GM23338 (cell line): ENCODE measurements around the gene RFX4. TPM values are rescaled to one million over a fixed set of nuclear protein-coding genes. Genes with fewer than 3 reads are reported as not detected.

Experiments
- ATAC-seq: fragments of 200-7000 bp; cut with Tn5 transposase; 3 replicates; pipeline ENCODE4 v1.9.1; 2020
- DNase-seq: peaks from one replicate; pipeline ENCODE4 v3.0.0-alpha.2; 2015; ENCODE audit warnings: low spot score
- H2AFZ ChIP-seq: fragments of 200-600 bp; sonication (generic); 2 replicates; pipeline ENCODE4 v1.8.0; 2016; ENCODE audit warnings: antibody characterized with exemption, mild to moderate bottlenecking, moderate library complexity
- H3F3A ChIP-seq: fragments of 200-600 bp; sonication (generic); replicated peaks from 2 replicates; pipeline ENCODE4 v1.8.0; 2017; ENCODE audit warnings: antibody characterized with exemption, mixed run types, low read depth
- H3K27ac ChIP-seq: fragments of 200-600 bp; sonication (generic); 2 replicates; pipeline ENCODE4 v1.6.1; 2016; ENCODE audit warnings: low read depth
- H3K27me3 ChIP-seq: fragments of 200-600 bp; sonication (generic); 2 replicates; pipeline ENCODE4 v1.8.0; 2016; ENCODE audit warnings: mild to moderate bottlenecking, mixed run types, moderate library complexity; ENCODE audit not compliant: insufficient read depth
- H3K36me3 ChIP-seq: fragments of 200-600 bp; sonication (generic); 2 replicates; pipeline ENCODE4 v1.8.0; 2016; ENCODE audit warnings: mild to moderate bottlenecking; ENCODE audit not compliant: insufficient read depth
- H3K4me1 ChIP-seq: fragments of 200-600 bp; sonication (generic); 2 replicates; pipeline ENCODE4 v1.8.0; 2016; ENCODE audit warnings: mild to moderate bottlenecking, moderate library complexity; ENCODE audit not compliant: insufficient read depth
- H3K4me2 ChIP-seq: fragments of 200-600 bp; sonication (generic); 2 replicates; pipeline ENCODE4 v1.7.1; 2017; ENCODE audit warnings: mixed run types
- H3K4me3 ChIP-seq: fragments of 200-600 bp; sonication (generic); 2 replicates; pipeline ENCODE4 v1.6.1; 2016; ENCODE audit warnings: mixed run types
- H3K79me2 ChIP-seq: fragments of 200-600 bp; sonication (generic); replicated peaks from 2 replicates; pipeline ENCODE4 v1.8.0; 2017; ENCODE audit warnings: mild to moderate bottlenecking; ENCODE audit not compliant: insufficient read depth
- H3K9me2 ChIP-seq: fragments of 200-600 bp; sonication (generic); 2 replicates; pipeline ENCODE4 v1.8.0; 2017; ENCODE audit not compliant: insufficient read depth
- H4K20me1 ChIP-seq: fragments of 200-600 bp; sonication (generic); replicated peaks from 2 replicates; pipeline ENCODE4 v1.8.0; 2017; ENCODE audit warnings: mild to moderate bottlenecking; ENCODE audit not compliant: insufficient read depth
- H3K27ac Mint-ChIP-seq: 2 replicates; pipeline ENCODE4 v1.8.0; 2020; ENCODE audit warnings: inconsistent platforms, mild to moderate bottlenecking, moderate library complexity, mixed read lengths
- H3K27me3 Mint-ChIP-seq: 3 replicates; pipeline ENCODE4 v1.8.0; 2022; ENCODE audit warnings: low read depth, mild to moderate bottlenecking, moderate library complexity, mixed read lengths, inconsistent platforms; ENCODE audit not compliant: insufficient read depth, poor library complexity
- H3K36me3 Mint-ChIP-seq: 3 replicates; pipeline ENCODE4 v1.8.0; 2021; ENCODE audit warnings: low read depth, mild to moderate bottlenecking, inconsistent platforms, moderate library complexity, mixed read lengths
- H3K4me1 Mint-ChIP-seq: 3 replicates; pipeline ENCODE4 v1.8.0; 2020; ENCODE audit warnings: mild to moderate bottlenecking, inconsistent platforms, mixed read lengths
- H3K4me3 Mint-ChIP-seq: 3 replicates; pipeline ENCODE4 v1.8.0; 2021; ENCODE audit warnings: moderate library complexity, mild to moderate bottlenecking, inconsistent platforms, mixed read lengths
- H3K9me3 Mint-ChIP-seq: 3 replicates; pipeline ENCODE4 v1.8.0; 2020; ENCODE audit warnings: moderate library complexity, mild to moderate bottlenecking, inconsistent platforms, mixed read lengths
- CREB1 ChIP-seq: fragments of 250-450 bp; sonication (Bioruptor Pico); IDR thresholded peaks from 2 replicates; pipeline ENCODE4 v1.5.0; 2020; ENCODE audit warnings: low read depth, mild to moderate bottlenecking, moderate library complexity
- ETS1 ChIP-seq: IDR thresholded peaks from 2 replicates; pipeline ENCODE4 v1.6.1; 2016; ENCODE audit warnings: antibody characterized with exemption
- EZH2 ChIP-seq: fragments of 200-600 bp; sonication (generic); IDR thresholded peaks from one replicate; pipeline ENCODE4 v1.8.0; 2017; ENCODE audit warnings: antibody characterized with exemption, mild to moderate bottlenecking, low read depth; ENCODE audit not compliant: unreplicated experiment
- EZH2phosphoT487 ChIP-seq: fragments of 200-600 bp; sonication (generic); IDR thresholded peaks from one replicate; pipeline ENCODE4 v1.8.1; 2018; ENCODE audit warnings: antibody characterized with exemption; ENCODE audit not compliant: unreplicated experiment
- JUNB ChIP-seq: IDR thresholded peaks from one replicate; pipeline ENCODE4 v1.6.1; 2016; ENCODE audit warnings: antibody characterized with exemption; ENCODE audit not compliant: unreplicated experiment
- NANOG ChIP-seq: IDR thresholded peaks from 2 replicates; pipeline ENCODE4 v1.6.1; 2016; ENCODE audit warnings: antibody characterized with exemption, borderline replicate concordance
- POLR2AphosphoS5 ChIP-seq: IDR thresholded peaks from 2 replicates; pipeline ENCODE4 v1.6.1; 2016; ENCODE audit warnings: antibody characterized with exemption, low read depth
- STAT1 ChIP-seq: IDR thresholded peaks from one replicate; pipeline ENCODE4 v1.6.1; 2016; ENCODE audit warnings: antibody characterized with exemption; ENCODE audit not compliant: unreplicated experiment
- ZNF114 ChIP-seq: fragments of 250-450 bp; sonication (Bioruptor Pico); IDR thresholded peaks from 2 replicates; pipeline ENCODE4 v1.5.0; 2020; ENCODE audit warnings: mild to moderate bottlenecking, moderate library complexity
- ZNF331 ChIP-seq: fragments of 250-450 bp; sonication (Bioruptor Pico); IDR thresholded peaks from 2 replicates; pipeline ENCODE4 v1.5.0; 2020; ENCODE audit warnings: low read depth, mild to moderate bottlenecking, moderate library complexity
- ZNF462 ChIP-seq: fragments of 250-450 bp; sonication (Bioruptor Pico); IDR thresholded peaks from 2 replicates; pipeline ENCODE4 v1.5.0; 2020; ENCODE audit warnings: mild to moderate bottlenecking, moderate library complexity
- polyA plus RNA-seq: library from polyadenylated mRNA; unstranded; fragments of >200 nt; fragmentation: Nextera tagmentation; extraction: Ambion mirVana; gene quantifications from 2 replicates; pipeline ENCODE4 v1.2.1, GENCODE V29; 2016
- total RNA-seq: library from RNA; depleted of rRNA; stranded (reverse); fragments of >200 nt; shearing (Covaris generic); gene quantifications from 2 replicates; pipeline ENCODE4 v1.2.3, GENCODE V29; 2014
- TF ChIP-seq, protein P1 (sequence below): IDR thresholded peaks from one replicate; pipeline ENCODE4 v1.6.1; 2018; ENCODE audit warnings: antibody characterized with exemption; ENCODE audit not compliant: unreplicated experiment
- TF ChIP-seq, protein P2 (sequence below), 2 experiments: fragments of 200-600 bp in 1 of 2; sonication (generic) in 1 of 2; conservative IDR thresholded peaks; 2 replicates each; pipeline versions ENCODE4 v1.5.1 to v1.6.1; 2016 to 2017; ENCODE audit warnings: antibody characterized with exemption in 2 of 2, low read depth in 2 of 2, mild to moderate bottlenecking in 2 of 2, moderate library complexity in 1 of 2

Gene RFX4
- total and polyA plus RNA-seq, 2 experiments from 2014 or later = 0.23 TPM; not detected in 1

DNA sequence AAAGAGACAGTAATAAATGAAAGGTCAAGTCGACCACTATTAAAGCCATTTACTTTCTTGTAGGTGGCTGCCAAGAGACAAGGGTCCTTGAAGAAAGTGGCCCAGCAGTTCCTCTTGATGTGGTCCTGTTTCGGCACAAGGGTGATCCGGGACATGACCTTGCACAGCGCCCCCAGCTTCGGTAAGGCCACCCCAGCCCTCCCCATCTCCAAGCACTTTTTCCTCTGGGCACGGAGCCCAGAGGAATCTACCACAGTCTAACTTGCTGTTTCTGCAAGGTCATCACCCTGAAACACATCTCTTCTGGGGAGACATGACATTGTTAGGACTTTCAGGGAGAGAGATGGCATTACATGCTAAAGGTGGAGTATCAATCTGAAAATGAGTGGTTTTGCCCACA, 137.9 kb downstream of the RFX4 start:
- ATAC-seq (no peak), DNase-seq (no peak)
- Histone ChIP-seq H3K4me3 (no peak overlapping the region), H3K27ac (no peak overlapping the region), H3K4me2 (no peak overlapping the region), H3K79me2 (no peaks in the 10 kb centered on the region), H2AFZ (no peak overlapping the region), H4K20me1 (no peaks in the 10 kb centered on the region), H3K4me1 (no peaks in the 10 kb centered on the region), H3K27me3 (no peaks in the 10 kb centered on the region), H3K36me3 (no peaks in the 10 kb centered on the region), H3K9me2 (0 out of 2 replicates have a peak, but pooled peaks cover 4% of the 10 kb centered on the region), H3F3A (no peaks in the 10 kb centered on the region)
- TF ChIP-seq, protein P1, sequence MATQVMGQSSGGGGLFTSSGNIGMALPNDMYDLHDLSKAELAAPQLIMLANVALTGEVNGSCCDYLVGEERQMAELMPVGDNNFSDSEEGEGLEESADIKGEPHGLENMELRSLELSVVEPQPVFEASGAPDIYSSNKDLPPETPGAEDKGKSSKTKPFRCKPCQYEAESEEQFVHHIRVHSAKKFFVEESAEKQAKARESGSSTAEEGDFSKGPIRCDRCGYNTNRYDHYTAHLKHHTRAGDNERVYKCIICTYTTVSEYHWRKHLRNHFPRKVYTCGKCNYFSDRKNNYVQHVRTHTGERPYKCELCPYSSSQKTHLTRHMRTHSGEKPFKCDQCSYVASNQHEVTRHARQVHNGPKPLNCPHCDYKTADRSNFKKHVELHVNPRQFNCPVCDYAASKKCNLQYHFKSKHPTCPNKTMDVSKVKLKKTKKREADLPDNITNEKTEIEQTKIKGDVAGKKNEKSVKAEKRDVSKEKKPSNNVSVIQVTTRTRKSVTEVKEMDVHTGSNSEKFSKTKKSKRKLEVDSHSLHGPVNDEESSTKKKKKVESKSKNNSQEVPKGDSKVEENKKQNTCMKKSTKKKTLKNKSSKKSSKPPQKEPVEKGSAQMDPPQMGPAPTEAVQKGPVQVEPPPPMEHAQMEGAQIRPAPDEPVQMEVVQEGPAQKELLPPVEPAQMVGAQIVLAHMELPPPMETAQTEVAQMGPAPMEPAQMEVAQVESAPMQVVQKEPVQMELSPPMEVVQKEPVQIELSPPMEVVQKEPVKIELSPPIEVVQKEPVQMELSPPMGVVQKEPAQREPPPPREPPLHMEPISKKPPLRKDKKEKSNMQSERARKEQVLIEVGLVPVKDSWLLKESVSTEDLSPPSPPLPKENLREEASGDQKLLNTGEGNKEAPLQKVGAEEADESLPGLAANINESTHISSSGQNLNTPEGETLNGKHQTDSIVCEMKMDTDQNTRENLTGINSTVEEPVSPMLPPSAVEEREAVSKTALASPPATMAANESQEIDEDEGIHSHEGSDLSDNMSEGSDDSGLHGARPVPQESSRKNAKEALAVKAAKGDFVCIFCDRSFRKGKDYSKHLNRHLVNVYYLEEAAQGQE = no peak
- no peak for TF ChIP-seq EZH2phosphoT487
- no peak for TF ChIP-seq ETS1
- TF ChIP-seq EZH2 = no peak
- TF ChIP-seq CREB1 (CRISPR knock-in tag) = no peak
- TF ChIP-seq NANOG = no peak
- no peak for TF ChIP-seq ZNF114 (CRISPR knock-in tag)
- TF ChIP-seq, protein P2, sequence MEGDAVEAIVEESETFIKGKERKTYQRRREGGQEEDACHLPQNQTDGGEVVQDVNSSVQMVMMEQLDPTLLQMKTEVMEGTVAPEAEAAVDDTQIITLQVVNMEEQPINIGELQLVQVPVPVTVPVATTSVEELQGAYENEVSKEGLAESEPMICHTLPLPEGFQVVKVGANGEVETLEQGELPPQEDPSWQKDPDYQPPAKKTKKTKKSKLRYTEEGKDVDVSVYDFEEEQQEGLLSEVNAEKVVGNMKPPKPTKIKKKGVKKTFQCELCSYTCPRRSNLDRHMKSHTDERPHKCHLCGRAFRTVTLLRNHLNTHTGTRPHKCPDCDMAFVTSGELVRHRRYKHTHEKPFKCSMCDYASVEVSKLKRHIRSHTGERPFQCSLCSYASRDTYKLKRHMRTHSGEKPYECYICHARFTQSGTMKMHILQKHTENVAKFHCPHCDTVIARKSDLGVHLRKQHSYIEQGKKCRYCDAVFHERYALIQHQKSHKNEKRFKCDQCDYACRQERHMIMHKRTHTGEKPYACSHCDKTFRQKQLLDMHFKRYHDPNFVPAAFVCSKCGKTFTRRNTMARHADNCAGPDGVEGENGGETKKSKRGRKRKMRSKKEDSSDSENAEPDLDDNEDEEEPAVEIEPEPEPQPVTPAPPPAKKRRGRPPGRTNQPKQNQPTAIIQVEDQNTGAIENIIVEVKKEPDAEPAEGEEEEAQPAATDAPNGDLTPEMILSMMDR (conservative IDR thresholded peaks at IDR 0.05; ENCODE audit: low read depth in 2 of 2) = no peak
- no peak for TF ChIP-seq ZNF462 (CRISPR knock-in tag)
- TF ChIP-seq POLR2AphosphoS5 = no peak
- TF ChIP-seq JUNB = no peak
- TF ChIP-seq STAT1 = no peak
- TF ChIP-seq ZNF331 (CRISPR knock-in tag) = no peak
- Mint-ChIP-seq H3K27ac (no peak overlapping the region), H3K4me1 (peaks cover 19% of the 10 kb centered on the region), H3K4me3 (no peak overlapping the region), H3K9me3 (no peaks in the 10 kb centered on the region), H3K36me3 (no peaks in the 10 kb centered on the region), H3K27me3 (peaks cover 1% of the 10 kb centered on the region)
